Activated naive CD4-positive, alpha-beta T cell treated with anti-CD3 and anti-CD28 coated beads, Interleukin-2, amount 10 ng/mL, durations not matched to agents 7 days and 5 days (primary cell): Measurements from ENCODE around the gene ANKRD18B.
"Not testable (repeated sequence)": the region's sequence is repeated elsewhere in the genome, so short reads cannot be mapped to it uniquely, and the experiment has no call there.

Source experiments
- CTCF ChIA-PET: fragments of 350-600 bp; sonication (Branson Sonifier 250); formaldehyde crosslinking; loops from one replicate; lab custom pipeline; 2021; ENCODE audit warnings: antibody characterized with exemption; lab: Charles Lee
- DNase-seq: peaks from one replicate; pipeline ENCODE4 v3.0.0-alpha.2; 2020
- H3K27ac Mint-ChIP-seq: one replicate; pipeline ENCODE4 v1.8.0; 2021; ENCODE audit warnings: mild to moderate bottlenecking, moderate library complexity, mixed read lengths
- H3K27me3 Mint-ChIP-seq: one replicate; pipeline ENCODE4 v1.8.0; 2021; ENCODE audit warnings: mild to moderate bottlenecking, mixed read lengths
- H3K36me3 Mint-ChIP-seq: one replicate; pipeline ENCODE4 v1.8.0; 2021; ENCODE audit warnings: mixed read lengths
- H3K4me1 Mint-ChIP-seq: one replicate; pipeline ENCODE4 v1.8.0; 2021; ENCODE audit warnings: mixed read lengths
- H3K4me3 Mint-ChIP-seq: one replicate; pipeline ENCODE4 v1.8.0; 2021; ENCODE audit warnings: mild to moderate bottlenecking, moderate library complexity, mixed read lengths
- H3K9me3 Mint-ChIP-seq: one replicate; pipeline ENCODE4 v1.8.0; 2021; ENCODE audit warnings: mixed read lengths

The ANKRD18B gene

DNA sequence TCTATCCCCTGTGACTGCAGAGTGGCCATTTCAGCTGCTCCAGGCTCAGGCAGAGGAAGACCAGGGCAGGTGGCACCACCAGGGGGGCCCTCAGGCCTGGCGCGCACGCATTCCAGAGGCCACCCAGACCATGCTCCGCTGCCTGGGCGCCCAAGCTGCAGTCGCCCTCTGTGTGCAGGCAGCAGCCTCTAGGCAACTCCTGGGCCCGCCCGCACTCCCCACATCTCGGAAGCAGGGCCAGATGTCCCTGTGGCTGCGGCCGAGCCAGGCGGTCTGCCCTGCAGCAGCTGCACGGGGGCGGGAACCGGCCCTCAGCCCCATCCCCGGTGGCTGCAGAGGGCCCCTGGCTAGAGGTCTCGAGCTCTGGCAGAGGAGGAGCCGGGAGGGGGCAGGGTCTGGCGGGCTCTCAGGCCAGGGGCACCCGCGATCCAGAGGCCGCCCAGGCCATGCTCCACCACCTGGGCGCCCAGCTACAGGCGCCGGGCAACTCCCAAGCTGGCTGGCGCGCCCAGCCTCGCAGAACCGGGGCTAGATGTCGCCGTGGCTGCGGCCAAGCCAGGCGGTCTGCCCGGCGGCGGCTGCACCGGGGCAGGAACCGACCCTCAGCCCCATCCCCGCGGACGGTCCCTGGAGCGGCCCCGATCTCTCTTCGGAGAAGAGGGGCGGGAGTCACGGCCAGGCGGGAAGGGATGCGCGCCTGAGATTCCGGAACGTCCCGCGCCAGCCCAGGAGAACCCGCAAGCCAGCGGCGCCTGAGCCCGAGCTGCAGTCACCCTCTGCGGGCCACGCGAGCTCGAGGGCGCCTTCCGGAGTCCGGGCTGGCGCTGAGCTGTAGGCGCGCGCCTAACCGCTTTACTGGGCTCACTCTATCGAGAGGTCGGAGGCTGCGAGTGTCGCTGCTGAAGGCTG, at the start of gene ANKRD18B:
ANKRD18B (plus strand) TSS at position 855 of the 909 bp plus-strand sequence. CDS start 239 bp downstream, outside the sequence.
- not testable (repeated sequence) for H3K9me3 Mint-ChIP-seq, H3K27ac Mint-ChIP-seq, H3K36me3 Mint-ChIP-seq
- CTCF ChIA-PET = interaction anchor here (0.8 to 1.3 kb wide), 3 partner anchors 13 to 148 kb away, joined by 3 to 4 read pairs (median 3); no protein-coding TSS in a partner anchor
- peak within 1 kb of the TSS; percentile 79 for H3K4me3 Mint-ChIP-seq
- H3K4me1 Mint-ChIP-seq = peaks cover 11% of the 10 kb centered on the region
- DNase-seq = peak; percentile 78
- peaks cover 63% of the 10 kb centered on the region for H3K27me3 Mint-ChIP-seq

DNA sequence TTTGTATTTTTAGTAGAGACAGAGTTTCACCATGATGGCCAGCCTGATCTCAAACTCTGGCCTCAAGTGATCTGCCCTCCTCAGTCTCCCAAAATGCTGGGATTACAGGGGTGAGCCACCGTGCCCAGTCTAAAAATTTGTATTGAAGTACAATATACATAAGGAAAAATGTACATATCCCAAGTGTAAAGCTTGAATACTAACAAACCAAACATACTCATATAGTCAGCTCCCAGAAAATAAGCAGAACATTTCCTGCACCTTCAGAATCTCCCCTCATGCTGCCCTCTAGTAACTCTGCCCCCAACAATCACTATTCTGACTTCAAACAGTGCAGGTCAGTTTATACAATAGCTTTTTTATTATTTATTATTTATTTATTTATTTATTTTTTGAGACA, 48.7 kb upstream of the ANKRD18B start:
- no peak for DNase-seq
- Mint-ChIP-seq H3K27ac (no peak overlapping the region), H3K9me3 (no peaks in the 10 kb centered on the region), H3K4me1 (peaks cover 30% of the 10 kb centered on the region), H3K36me3 (peaks cover 10% of the 10 kb centered on the region), H3K27me3 (no peaks in the 10 kb centered on the region), H3K4me3 (peak overlapping the region; percentile 21)
- CTCF ChIA-PET = interaction anchor here (0.6 to 1.4 kb wide), 3 partner anchors 9 to 22 kb away, joined by 3 to 5 read pairs (median 4); no protein-coding TSS in a partner anchor

GRCh38 chr9:33476503-33476902, 47.5 kb upstream of the ANKRD18B start:
- H3K27me3 Mint-ChIP-seq = no peaks in the 10 kb centered on the region
- CTCF ChIA-PET = interaction anchor here (1.2 to 1.4 kb wide), 3 partner anchors 10 to 23 kb away, joined by 4 to 5 read pairs (median 4); no protein-coding TSS in a partner anchor
- no peaks in the 10 kb centered on the region for H3K9me3 Mint-ChIP-seq
- no peak for DNase-seq
- H3K4me1 Mint-ChIP-seq = peaks cover 24% of the 10 kb centered on the region
- peaks cover 5% of the 10 kb centered on the region for H3K36me3 Mint-ChIP-seq
- no peak overlapping the region for H3K27ac Mint-ChIP-seq
- no peak overlapping the region for H3K4me3 Mint-ChIP-seq

- Mint-ChIP-seq H3K27ac (no peak overlapping the region), H3K27me3 (no peaks in the 10 kb centered on the region), H3K4me3 (no peak overlapping the region), H3K4me1 (no peaks in the 10 kb centered on the region), H3K9me3 (no peaks in the 10 kb centered on the region), H3K36me3 (no peaks in the 10 kb centered on the region)
- CTCF ChIA-PET = interaction anchor here (2.8 kb wide), 1 partner anchor 13 kb away, joined by 11 read pairs; no protein-coding TSS in a partner anchor
- DNase-seq = no peak
Observed at GRCh38 chr9:33480106-33480505, 43.9 kb upstream of the ANKRD18B start.

DNA sequence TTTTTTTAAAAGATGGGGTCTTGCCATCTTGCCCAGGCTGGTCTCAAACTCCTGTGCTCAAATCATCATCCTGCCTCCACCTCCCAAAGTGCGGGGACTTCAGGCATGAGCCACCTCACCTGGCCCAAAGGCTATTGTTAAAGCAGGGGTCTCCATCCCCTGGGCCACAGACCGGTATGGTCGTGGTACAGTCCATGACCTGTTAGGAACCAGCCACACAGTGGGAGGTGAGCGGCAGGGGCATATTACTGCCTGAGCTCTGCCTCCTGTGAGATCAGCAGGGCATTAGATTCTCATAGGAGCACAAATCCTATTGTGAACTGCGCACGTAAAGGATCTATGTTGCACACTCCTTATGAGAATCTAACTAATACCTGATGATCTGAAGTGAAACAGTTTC, 43.1 kb upstream of the ANKRD18B start:
- H3K9me3 Mint-ChIP-seq = no peaks in the 10 kb centered on the region
- H3K27ac Mint-ChIP-seq = no peak overlapping the region
- no peaks in the 10 kb centered on the region for H3K36me3 Mint-ChIP-seq
- H3K4me1 Mint-ChIP-seq = no peaks in the 10 kb centered on the region
- DNase-seq = no peak
- CTCF ChIA-PET = no interaction called here
- no peaks in the 10 kb centered on the region for H3K27me3 Mint-ChIP-seq
- no peak overlapping the region for H3K4me3 Mint-ChIP-seq

DNA sequence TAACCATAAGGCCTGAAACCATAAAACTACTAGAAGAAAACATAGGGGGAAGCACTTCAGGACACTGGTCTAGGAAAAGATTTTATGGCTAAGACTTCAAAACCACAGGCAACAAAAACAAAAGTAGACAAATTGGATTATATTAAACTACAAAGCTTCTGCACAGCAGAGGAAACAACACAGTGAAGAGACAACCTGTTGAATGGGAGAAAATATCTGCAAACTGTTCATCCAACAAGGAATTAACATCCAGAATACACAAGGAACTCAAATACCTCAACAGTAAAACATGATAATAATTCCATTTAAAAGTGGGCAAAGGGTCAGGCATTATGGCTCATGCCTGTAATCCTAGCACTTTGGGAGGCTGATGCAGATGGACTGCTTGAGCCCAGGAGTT, 38.7 kb upstream of the ANKRD18B start:
- H3K27me3 Mint-ChIP-seq, H3K4me1 Mint-ChIP-seq, H3K27ac Mint-ChIP-seq, H3K4me3 Mint-ChIP-seq, DNase-seq, H3K36me3 Mint-ChIP-seq, CTCF ChIA-PET, H3K9me3 Mint-ChIP-seq: not testable (repeated sequence)

DNA sequence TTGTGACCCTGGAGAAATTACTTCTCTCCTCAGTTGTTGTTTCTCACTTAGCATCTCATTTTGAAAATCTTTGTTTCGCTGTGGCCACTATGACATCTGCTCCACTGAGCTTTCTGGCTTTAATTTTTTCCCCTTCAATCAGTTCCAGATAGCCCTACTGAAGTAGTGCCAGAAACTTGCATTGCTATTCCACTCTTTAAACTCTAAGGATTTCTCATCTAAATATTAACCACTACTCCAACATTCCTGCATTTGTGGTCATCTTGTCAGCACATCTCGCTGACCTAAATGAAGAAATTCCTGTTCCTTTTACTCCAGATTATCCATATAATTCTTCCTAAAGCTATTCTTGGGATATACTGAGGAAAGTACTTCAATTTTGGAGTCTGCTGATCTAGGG, 35.0 kb upstream of the ANKRD18B start:
- H3K36me3 Mint-ChIP-seq = no peaks in the 10 kb centered on the region
- DNase-seq = no peak
- no peak overlapping the region for H3K27ac Mint-ChIP-seq
- peaks cover 6% of the 10 kb centered on the region for H3K27me3 Mint-ChIP-seq
- CTCF ChIA-PET = interaction anchor here (1.5 kb wide), 1 partner anchor 9 kb away, joined by 3 read pairs; no protein-coding TSS in a partner anchor
- no peaks in the 10 kb centered on the region for H3K9me3 Mint-ChIP-seq
- H3K4me1 Mint-ChIP-seq = no peaks in the 10 kb centered on the region
- H3K4me3 Mint-ChIP-seq = no peak overlapping the region

- H3K27ac Mint-ChIP-seq, H3K9me3 Mint-ChIP-seq, DNase-seq, H3K4me3 Mint-ChIP-seq, H3K27me3 Mint-ChIP-seq, H3K4me1 Mint-ChIP-seq, H3K36me3 Mint-ChIP-seq, CTCF ChIA-PET: not testable (repeated sequence)
Observed at GRCh38 chr9:33493819-33494218, 30.2 kb upstream of the ANKRD18B start.

- H3K36me3 Mint-ChIP-seq = no peaks in the 10 kb centered on the region
- CTCF ChIA-PET = interaction anchor here (0.9 kb wide), 1 partner anchor 10 kb away, joined by 3 read pairs; no protein-coding TSS in a partner anchor
- H3K9me3 Mint-ChIP-seq = no peaks in the 10 kb centered on the region
- no peak for DNase-seq
- H3K27me3 Mint-ChIP-seq = peaks cover 4% of the 10 kb centered on the region
- H3K4me1 Mint-ChIP-seq = no peaks in the 10 kb centered on the region
- H3K27ac Mint-ChIP-seq = no peak overlapping the region
- no peak overlapping the region for H3K4me3 Mint-ChIP-seq
Observed at GRCh38 chr9:33498387-33498786, 25.7 kb upstream of the ANKRD18B start.

DNA sequence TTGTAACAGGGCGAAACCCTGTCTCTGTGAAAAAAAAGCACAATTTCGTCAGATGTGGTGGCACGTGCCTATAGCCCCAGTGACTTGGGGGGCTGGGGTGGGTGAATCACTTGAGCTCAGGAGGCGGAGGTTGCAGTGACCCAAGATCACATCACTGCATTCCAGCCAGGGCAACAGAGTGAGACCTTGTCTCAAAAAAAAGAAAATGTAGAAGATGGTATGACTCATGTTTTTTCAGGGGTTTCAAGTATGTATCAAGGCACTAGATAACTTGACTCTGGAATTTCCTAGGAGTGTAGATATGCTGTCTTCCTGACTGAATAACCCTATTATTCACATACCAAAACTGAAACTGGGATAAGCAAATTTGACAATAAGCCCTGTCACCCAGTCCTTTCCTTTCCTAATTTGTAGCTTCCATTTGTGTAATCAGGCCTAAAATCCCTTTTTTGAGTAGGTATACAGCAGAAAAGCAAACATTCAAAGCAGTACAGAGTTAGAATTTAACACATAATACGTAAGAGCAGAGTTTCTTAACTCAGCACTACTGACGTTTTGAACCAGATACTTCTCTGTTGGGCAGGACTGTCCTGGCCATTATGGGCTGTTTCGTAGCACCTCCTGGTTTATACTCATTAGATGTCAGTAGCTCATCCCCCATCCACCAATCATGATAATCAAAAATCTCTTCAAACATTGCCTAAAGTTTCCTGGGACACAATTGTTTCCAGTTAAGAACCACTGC, 17.3 kb upstream of the ANKRD18B start:
- H3K27ac Mint-ChIP-seq = no peak overlapping the region
- no peaks in the 10 kb centered on the region for H3K36me3 Mint-ChIP-seq
- DNase-seq = no peak
- H3K9me3 Mint-ChIP-seq = no peaks in the 10 kb centered on the region
- CTCF ChIA-PET = no interaction called here
- peaks cover 18% of the 10 kb centered on the region for H3K27me3 Mint-ChIP-seq
- H3K4me3 Mint-ChIP-seq = no peak overlapping the region
- peaks cover 5% of the 10 kb centered on the region for H3K4me1 Mint-ChIP-seq

DNA sequence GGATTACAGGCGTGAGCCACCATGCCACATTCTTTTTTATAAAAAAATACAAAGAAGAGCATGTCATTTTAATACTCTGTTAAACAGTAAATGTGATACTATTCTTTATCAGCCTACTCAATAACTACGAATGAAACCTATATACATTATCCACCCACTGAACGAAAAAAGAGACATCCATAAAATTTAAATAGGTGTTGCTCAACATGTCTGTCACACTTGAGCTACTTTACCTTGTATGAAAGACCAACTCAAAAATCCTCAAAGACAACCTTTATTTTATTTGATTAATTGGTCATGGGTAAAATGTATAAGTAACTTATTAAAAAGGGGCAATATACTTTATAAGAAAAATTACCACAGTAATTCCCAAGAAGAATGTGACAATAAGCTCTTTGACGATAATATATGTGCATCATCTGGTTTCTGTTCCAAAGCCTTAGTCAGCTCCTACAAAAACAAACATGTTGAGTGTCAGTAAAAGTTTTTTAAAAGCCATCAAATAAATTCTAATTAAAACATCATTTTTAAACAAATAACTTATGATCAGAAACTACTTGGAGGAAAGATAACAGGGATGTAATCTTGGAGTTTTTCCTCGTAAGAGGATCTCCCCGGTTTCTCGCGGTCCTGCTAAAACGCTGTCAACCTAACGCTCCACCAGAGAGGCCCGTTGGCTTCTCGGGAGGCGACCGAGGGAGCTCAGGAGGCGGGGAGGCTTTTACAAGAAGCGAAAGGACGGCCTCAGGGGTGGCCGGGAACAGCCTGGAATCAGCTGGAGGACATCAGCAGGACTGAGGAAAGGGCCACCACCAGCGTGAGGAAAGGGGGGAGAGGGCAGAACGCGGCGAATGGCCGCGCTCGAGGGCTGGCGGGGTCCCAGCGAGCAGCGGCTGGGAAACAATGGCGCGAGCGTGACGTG, 13.5 kb upstream of the ANKRD18B start:
- Mint-ChIP-seq H3K36me3 (no peaks in the 10 kb centered on the region), H3K9me3 (no peaks in the 10 kb centered on the region), H3K4me3 (peak overlapping the region; percentile 87), H3K4me1 (peaks cover 5% of the 10 kb centered on the region), H3K27ac (peak overlapping the region; percentile 83), H3K27me3 (peaks cover 25% of the 10 kb centered on the region)
- CTCF ChIA-PET = interaction anchor here (0.6 to 1.3 kb wide), 7 partner anchors 9 to 231 kb away, joined by 3 to 4 read pairs (median 3); partner anchors contain the start of gene ANKRD18B
- DNase-seq = peak; percentile 57

DNA sequence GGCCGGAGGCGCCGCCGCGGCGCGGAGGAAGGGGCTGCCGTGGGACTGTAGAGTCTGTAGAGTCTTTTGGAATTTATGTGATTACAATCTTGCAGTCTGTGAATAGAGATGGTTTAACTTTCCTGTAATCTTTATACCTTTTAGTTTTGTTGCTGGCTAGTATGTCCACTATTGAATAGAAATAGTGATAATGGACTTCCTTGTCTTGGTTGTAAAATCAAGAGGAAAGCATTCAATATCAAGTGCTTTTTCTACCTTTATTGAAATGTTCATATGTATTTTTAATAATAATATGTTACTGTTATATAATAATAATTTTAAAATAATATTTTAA, 12.9 kb upstream of the ANKRD18B start:
- CTCF ChIA-PET = interaction anchor here (0.8 to 1.3 kb wide), 6 partner anchors 9 to 178 kb away, joined by 3 to 4 read pairs (median 3); partner anchors contain the start of gene ANKRD18B
- H3K4me3 Mint-ChIP-seq = peak overlapping the region; percentile 87
- H3K4me1 Mint-ChIP-seq = not testable (repeated sequence)

DNA sequence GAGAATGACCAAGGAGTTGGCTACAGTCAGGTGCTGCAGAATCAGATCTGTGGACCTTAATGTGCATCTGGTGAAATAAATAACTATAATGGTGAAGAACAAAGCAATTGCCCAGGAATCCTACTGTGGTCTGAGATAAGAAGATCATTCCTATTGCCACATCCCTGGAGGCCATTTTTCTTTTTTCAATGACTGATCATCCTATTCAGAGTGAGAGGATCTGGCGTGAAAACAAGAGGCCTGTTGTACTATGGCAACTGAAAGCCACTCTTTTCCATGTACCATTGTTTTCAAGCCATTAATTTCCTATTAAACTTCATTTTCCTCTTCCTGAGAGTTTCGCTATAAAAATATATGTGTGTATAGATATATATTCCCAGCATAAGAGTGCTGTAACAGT, 11.5 kb upstream of the ANKRD18B start:
- H3K27ac Mint-ChIP-seq, H3K4me3 Mint-ChIP-seq, H3K36me3 Mint-ChIP-seq, CTCF ChIA-PET, DNase-seq, H3K4me1 Mint-ChIP-seq, H3K9me3 Mint-ChIP-seq: not testable (repeated sequence)
- H3K27me3 Mint-ChIP-seq = peaks cover 23% of the 10 kb centered on the region

More for the DNA sequence above, 12.9 kb upstream of the ANKRD18B start:
- Mint-ChIP-seq H3K27me3 (peaks cover 24% of the 10 kb centered on the region), H3K27ac (peak overlapping the region; percentile 83)
- H3K36me3 Mint-ChIP-seq, DNase-seq, H3K9me3 Mint-ChIP-seq: not testable (repeated sequence)
